GM12864 (cell line): Measurements from ENCODE around the gene GCFC2.
"Not testable (repeated sequence)": the region's sequence is repeated elsewhere in the genome, so short reads cannot be mapped to it uniquely, and the experiment has no call there.

Experiments
- DNase-seq: peaks from one replicate; pipeline ENCODE4 v3.0.0-alpha.2; 2011; ENCODE audit warnings: low read depth
- H3K4me3 ChIP-seq: 2 replicates; pipeline ENCODE4 v1.5.1; 2011; ENCODE audit warnings: mild to moderate bottlenecking, low read depth, low read length, control low read depth
- CTCF ChIP-seq: IDR thresholded peaks from 2 replicates; pipeline ENCODE4 v1.5.1; 2011; ENCODE audit warnings: low read depth, mild to moderate bottlenecking, moderate library complexity, low read length, control low read depth, inconsistent platforms; ENCODE audit errors: missing control alignments

Gene GCFC2

GRCh38 chr2:75707901-75708300, 2.8 kb downstream of the GCFC2 start:
- H3K4me3 ChIP-seq, result no peak overlapping the region
- TF ChIP-seq CTCF, result no peak
- DNase-seq, result no peak

DNA sequence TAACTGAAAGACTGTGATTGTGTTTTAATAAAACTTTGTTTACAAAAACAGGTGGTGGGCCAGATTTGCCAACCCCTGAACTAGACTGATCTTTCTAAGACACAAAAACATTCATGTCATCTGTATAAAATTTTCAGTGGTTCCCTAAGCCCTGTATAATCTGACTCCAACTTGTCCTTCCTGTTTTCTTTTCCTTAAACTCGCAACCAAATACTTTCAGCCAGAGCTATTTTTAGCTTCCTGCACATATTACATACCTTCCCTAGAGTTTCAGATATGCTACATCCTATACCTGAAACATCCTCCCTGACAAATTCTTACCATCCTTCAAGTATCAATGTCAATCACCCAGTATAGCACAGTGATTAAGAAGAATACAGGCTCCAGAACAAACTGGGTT, 4.8 kb downstream of the GCFC2 start:
- no peak overlapping the region for H3K4me3 ChIP-seq
- DNase-seq, result no peak

GRCh38 chr2:75703589-75704287, 7.0 kb downstream of the GCFC2 start:
- no peak overlapping the region for H3K4me3 ChIP-seq
- DNase-seq, result no peak
- no peak for TF ChIP-seq CTCF

More for the DNA sequence above, 4.8 kb downstream of the GCFC2 start:
- TF ChIP-seq CTCF, result no peak

DNA sequence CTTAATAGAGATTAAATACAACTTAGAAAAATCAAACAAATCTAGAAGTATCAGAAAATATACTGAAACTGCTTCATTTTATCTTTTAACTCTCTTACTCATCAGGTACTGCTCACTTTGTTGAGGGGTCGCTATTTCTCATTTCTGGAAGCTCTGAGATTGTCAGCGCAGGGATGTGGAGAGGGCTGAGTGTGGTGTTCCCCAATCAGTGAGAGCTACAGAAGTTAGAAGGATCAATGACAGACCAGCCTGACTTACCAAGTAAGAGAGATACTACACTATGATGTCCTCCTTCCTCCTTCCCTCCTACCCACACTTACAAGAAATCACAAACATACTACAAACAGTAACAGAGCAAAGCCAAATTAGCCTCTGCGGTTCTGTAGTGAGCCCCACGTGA, 8.1 kb downstream of the GCFC2 start:
- no peak for TF ChIP-seq CTCF
- H3K4me3 ChIP-seq, result no peak overlapping the region
- DNase-seq, result no peak

GRCh38 chr2:75698918-75699317, 11.8 kb downstream of the GCFC2 start:
- no peak for TF ChIP-seq CTCF
- DNase-seq, result no peak
- H3K4me3 ChIP-seq, result no peak overlapping the region

DNA sequence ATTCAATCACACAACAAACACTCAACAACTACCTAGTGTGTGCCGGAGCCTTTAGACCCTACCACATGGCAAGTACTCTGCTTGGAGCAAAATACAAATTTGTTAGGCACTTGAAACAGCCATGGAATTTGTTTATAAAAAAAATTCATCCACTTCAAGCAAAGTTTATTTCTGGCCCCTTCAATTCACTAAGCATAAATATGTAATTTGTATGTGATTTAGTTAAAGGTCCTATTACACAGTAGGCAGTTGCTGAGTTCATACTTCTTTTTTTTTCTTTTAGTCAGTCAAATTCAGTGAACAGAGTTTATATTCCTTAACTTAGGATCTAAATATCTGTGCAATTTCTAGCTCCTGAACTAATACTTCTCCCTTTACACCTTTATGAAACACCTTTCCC, 22.5 kb downstream of the GCFC2 start:
- DNase-seq, result no peak
- no peak for TF ChIP-seq CTCF
- H3K4me3 ChIP-seq, result no peak overlapping the region

GRCh38 chr2:75683430-75683829, 27.3 kb downstream of the GCFC2 start:
- not testable (repeated sequence) for H3K4me3 ChIP-seq, DNase-seq
